ENCODE results near the gene SERF2.

- TF ChIP-seq POLR2A (IDR thresholded peaks at IDR 0.05) (peak in 2 of 4 donors; percentile 99), CTCF (IDR thresholded peaks at IDR 0.05) (no peak), POLR2AphosphoS5 (IDR thresholded peaks at IDR 0.05) (peak; percentile 99 to 100 (median 100)), EP300 (IDR thresholded peaks at IDR 0.05) (no peak)
Observed at GRCh38 chr15:43791993-43792760, at the start of gene SERF2.
